Activated CD8-positive, alpha-beta memory T cell treated with anti-CD3 and anti-CD28 coated beads, Interleukin-2, amount 50 U/mL, for 1 hour (primary cell): ENCODE data around the gene ZFR.
"Not testable (repeated sequence)": the region's sequence is repeated elsewhere in the genome, so short reads cannot be mapped to it uniquely, and the experiment has no call there.

ENCODE experiments used
- DNase-seq: peaks from one replicate; pipeline ENCODE4 v3.0.0-alpha.2; 2020; ENCODE audit errors: extremely low read depth

The ZFR gene

GRCh38 chr5:32320576-32320975, 124.0 kb downstream of the ZFR start:
- DNase-seq: no peak

DNA sequence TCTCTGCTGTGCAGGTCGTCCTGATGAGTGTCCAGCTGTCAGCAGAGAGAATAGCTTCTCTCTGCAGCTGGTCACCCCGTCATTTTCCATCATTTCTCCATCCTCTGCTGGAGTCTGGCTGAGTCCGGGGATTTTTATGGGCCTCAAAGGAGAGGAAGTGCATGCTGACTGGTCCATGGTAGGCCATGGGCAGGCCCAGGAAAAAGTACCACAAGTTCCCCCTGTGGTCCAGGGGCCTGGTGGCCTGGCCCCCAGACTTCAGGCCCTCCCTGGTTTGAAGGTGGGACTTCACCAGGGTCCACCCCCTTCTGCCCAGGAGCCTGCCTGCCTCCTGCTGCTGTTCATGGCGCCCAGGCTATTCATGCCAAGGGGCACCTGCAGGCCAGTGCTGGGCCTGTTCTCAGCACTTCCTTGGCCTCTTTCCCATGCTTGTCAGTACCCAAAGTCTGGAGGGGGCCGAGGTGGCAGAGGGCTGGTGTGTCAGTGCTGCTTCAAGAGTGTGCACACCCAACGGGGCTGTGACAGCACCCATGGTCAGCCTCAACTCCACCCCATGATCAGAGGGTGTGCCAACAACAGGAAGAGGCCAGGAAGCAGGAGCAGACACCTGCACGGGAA, 124.5 kb downstream of the ZFR start:
- no peak for DNase-seq

DNA sequence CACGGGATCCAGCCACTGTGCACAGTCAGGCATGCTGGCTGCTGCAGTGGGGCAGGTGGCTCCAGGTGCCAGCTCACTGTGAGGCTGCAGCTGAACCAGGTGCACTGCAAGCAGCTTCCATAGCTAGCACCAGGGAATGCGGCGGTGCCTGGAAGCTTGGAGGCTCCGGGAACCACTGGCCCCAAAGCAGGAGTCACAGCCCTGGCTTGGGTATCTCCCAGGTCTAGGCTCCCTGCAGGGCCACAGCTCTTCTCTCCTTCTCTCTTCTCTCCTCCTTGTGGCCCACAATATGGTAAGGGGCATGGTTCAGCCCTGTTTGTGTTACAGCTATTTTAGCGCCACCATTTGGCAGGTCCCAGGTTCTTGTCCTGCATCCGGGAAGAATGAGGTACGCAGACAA, 125.1 kb downstream of the ZFR start:
- no peak for DNase-seq

GRCh38 chr5:32317041-32317440, 127.5 kb downstream of the ZFR start:
- no peak for DNase-seq

- no peak for DNase-seq
Measured at GRCh38 chr5:32315221-32316014, 129.1 kb downstream of the ZFR start.

DNA sequence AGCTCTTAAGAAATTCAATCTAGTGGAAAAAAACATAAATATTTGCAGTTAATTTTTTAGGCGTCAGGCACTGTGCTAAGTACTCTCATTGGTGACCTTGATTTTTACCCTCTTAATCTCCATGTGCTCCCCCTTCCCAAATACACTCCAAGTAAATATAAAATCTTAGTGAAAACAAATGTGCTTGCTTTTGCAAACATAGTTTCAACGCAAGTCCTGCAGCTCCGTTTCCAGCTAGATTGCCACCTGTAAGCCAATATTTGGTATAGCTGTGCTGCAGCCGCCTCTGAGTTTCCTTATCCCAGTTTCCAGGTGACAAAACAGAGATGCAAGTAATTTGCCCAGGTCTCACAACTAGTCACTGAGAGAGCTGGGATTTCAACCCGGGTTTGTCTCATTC, 129.9 kb downstream of the ZFR start:
- DNase-seq: no peak

GRCh38 chr5:32314152-32314488, 130.4 kb downstream of the ZFR start:
- not testable (repeated sequence) for DNase-seq

DNA sequence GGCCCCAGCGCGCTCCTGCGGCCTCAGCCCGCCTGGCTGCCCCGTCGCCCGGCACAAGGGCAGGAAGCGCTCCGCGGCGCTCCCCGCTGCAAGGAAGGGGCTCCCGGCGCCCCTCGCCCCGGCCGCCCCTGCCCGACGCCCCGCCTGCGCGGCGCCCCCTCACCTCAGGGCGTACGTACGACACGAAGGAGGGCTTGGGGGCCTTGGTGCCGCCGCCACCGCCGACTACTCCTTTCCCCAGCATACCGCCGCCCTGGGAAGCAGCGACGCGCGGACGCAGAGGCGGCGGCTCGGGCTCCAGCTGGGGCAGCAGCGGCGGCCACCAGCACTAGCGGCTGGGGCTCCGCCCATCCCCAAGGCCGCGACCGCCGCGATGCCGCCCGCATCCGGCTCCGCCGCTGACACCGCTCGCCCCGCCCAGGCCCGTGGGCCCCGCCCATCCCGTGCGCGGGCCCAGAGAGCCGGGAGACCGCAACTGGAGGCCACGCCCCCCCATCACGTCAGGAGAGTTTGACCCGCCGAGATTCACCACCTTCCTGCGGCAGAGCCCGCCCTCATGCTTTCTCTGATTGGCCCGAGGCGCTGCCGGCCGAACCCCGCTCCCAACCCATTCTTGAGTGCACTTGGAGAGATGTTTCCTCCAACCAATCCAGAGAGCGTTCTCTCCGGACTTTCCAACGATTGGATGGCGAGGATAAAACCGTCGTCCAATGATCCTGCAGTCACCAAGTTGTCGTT, 131.8 kb downstream of the ZFR start, which contains the start of gene MTMR12:
MTMR12 (minus strand) TSS at position 345 of the 738 bp plus-strand sequence; CDS start at position 244, 101 bp downstream.
- peak; percentile 98 for DNase-seq

DNA sequence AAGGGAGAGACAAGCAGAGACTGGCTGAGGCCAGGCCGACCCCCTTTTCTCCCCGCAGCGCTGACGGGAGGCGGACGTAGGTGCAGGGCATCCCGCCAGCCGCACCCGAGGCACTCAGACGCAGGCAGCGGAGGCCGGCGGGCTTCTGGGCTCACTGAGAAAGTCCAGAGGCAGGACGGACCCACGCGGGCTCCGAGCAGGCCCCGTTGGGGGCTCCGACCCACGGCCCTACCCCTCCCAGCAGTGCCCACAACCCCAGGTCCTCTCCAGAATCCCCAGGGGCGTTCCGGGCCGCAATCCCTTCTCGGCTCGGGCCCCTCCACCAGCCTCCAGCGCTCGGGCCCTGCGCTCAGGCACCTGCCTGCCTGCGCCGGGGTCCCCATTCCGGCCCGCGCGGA, 132.3 kb downstream of the ZFR start:
- DNase-seq: no peak

- DNase-seq: no peak
Measured at GRCh38 chr5:32311404-32312196, 132.9 kb downstream of the ZFR start.

- no peak for DNase-seq
Measured at GRCh38 chr5:32309761-32310160, 134.8 kb downstream of the ZFR start.

DNA sequence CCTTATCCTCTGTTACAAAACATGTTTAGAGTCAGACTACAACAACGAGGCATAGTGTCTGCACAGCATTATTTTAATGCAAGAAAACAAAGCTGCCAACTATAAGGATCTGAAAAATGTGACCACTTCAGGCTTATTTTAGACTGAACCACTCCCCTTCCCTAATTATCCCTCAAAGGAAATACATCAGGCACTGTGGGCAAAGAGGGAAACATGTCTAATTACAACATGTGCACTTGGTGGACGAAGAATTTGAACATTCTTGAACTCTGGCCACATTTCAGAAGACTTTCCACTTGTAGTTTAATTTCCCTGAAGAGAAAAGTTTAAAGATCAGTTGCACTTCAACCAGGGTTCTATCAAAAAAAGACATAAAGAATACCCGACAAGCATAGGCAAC, 135.6 kb downstream of the ZFR start:
- DNase-seq: no peak

GRCh38 chr5:32307769-32308194, 136.8 kb downstream of the ZFR start:
- no peak for DNase-seq

DNA sequence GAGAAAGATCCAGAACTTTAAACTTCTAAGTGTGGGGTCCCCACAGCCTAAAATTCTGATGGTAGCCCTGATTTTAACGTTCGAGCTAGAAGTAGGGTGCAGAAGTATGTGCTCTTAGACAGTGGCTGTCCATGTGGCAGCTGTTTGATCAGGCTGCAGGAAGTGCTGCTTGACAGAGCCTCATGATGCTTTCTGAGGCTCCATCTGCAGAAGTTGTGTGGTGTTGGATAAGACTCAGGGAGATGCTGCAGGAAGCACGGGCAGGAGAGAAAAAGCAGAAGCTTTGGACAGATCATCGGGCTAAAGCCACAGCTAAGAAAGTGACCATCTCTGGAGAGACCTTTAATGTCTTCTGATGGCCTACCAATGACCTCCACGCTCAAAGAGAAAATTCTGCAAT, 139.9 kb downstream of the ZFR start:
- DNase-seq: no peak
